ENCODE measurements around the gene SLC23A2.
"Not testable (repeated sequence)": the region's sequence is repeated elsewhere in the genome, so short reads cannot be mapped to it uniquely, and the experiment has no call there.

Gene SLC23A2

GRCh38 chr20:5005326-5005725 lies 4.0 kb upstream of the SLC23A2 start:
- no peak for DNase-seq

GRCh38 chr20:5004825-5005224 lies 3.5 kb upstream of the SLC23A2 start:
- DNase-seq, result not testable (repeated sequence)

DNA sequence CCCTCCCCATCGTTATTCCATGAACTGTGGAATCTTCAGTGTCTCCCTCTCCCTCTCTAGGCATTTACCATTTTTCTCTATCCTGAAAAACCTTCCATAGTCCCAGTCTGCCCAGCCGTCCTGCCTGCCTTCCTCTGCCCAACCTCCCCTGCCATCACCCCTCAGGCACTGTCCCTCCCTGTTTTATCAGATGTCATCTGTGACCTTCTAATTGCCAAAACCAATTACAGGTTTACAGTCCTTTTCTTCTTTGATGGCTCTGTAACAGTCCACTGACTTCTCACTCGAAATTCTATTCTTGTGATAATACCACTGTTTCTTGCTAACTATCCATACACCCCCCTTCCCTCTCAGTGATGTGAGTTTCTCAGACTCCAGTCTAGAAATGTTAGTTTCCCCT lies 2.3 kb upstream of the SLC23A2 start:
- DNase-seq, result no peak

GRCh38 chr20:5002077-5002413 lies 735 bp upstream of the SLC23A2 start:
- no peak for DNase-seq

DNA sequence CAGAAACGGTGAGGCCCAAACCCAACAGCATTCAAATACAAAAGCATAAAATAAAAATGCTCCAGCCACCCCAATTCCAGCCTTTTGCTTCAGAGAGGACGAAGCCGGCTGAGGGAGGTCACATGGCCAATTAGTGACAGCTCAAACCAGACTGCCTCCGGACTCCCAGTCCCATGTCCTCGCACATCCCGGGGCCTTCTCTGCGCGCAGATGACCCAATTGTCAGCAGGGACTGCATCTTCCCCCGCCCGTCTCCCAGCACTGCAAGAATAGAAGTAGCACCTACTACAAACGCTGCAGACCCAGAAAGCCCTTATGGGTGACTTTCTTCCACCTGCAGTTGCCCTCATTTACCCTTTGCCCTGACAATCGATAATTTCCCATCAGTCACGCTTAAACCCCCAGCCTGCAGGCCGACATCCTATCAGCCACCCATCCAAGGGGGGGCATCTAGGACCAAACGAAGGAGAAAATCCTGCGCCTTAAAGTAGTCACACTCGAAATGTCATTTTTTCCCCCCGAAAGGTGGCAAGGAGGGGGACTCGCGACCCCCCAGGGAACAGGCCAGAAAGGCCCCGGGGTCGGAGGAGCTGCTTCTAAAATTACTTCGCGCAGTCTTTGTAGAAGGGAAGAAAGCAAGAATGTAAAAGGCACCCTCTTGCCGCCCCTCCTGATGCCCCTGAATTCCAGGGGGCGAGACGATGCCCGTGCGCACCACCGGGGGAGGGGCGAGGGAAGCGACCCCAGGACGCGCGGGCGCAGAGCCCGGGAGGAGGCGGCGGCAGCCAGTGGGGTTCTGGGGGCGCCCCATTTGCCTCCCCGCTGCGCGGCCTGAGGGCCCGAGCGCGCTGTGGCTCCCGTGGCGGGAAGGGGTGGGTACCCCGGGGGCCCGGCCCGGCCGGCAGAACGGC lies 792 bp downstream of the SLC23A2 start:
- DNase-seq, result no peak

GRCh38 chr20:4999788-5000187 lies 1.5 kb downstream of the SLC23A2 start:
- no peak for DNase-seq

GRCh38 chr20:4998160-4998651 lies 3.1 kb downstream of the SLC23A2 start:
- no peak for DNase-seq

DNA sequence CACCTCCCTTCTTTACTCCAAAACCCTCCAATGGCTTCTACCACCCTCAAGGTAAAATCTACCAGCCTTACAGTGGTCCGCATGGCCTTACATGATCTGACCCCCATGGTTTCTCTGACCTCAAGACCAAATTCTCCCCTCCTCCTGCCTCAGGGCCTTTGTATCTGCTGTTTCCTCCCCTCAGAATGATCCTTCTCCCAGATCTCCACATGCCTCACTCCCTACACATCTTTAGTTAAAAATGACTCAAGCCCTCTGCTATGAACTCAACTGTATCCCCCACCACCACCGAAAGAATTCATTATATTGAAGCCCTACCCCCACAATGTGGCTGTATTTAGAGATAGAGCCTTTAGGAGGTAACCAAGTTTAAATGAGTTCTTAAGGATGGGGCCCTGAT lies 4.1 kb downstream of the SLC23A2 start:
- peak; percentile 59 for DNase-seq

DNA sequence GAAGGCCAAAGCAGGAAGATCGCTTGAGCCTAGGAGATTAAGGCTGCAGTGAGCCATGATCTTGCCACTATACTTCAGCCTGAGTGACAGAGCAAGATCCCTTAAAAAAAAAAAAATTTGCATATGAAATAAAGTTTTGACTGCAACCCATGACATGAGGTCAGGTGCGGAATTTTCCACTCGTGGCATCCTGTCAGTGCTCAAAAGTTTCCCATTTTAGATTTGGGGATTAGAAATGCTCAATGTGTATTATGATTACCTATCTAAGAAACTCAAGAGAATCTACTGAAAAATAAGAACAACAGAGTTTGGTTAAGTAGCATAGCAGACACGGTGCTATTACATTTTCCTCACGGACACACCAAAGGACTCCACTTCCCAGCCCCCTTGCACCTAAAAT lies 11.7 kb downstream of the SLC23A2 start:
- DNase-seq, result no peak

DNA sequence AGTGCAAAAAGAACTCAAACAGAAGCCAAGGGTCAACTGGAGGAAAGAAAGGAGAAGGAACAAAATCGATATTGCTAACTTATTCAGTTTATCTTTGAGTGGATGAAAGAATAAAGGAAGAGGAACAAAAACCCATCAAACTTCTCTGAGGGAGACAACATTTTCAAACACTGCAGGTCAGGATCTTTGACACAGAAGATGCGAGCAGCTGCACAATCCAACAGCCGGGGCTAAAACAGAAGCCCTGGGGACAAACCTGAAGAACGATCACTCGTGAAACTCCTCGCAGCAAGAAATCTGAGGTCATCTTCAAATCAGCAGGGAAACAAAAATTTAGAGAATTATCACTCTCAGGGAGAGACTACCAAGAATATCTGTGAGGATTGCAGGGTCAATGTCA lies 14.2 kb downstream of the SLC23A2 start:
- DNase-seq, result no peak

GRCh38 chr20:4985658-4986057 lies 15.7 kb downstream of the SLC23A2 start:
- peak; percentile 62 for DNase-seq

DNA sequence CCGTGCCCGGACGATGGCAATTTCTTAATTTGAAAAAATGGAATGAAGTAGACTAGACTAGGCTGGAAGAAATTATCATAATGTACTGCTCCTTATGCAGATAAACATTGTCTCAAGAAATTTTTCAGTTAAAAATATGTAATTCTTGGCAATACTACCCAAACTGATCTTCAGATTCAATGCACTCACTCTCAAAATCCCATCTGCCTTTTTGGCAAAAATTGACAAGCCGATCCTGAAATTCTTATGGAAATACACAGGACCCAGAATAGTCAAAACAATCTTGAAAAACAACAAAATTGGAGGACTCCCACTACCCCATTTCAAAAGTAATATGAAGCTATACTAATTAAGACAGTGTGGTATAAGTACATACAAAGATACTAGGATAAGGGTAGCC lies 19.0 kb downstream of the SLC23A2 start:
- no peak for DNase-seq

- DNase-seq, result no peak
Measured at GRCh38 chr20:4979841-4980410, 21.4 kb downstream of the SLC23A2 start.

GRCh38 chr20:4978050-4978918 lies 23.0 kb downstream of the SLC23A2 start:
- DNase-seq, result no peak

DNA sequence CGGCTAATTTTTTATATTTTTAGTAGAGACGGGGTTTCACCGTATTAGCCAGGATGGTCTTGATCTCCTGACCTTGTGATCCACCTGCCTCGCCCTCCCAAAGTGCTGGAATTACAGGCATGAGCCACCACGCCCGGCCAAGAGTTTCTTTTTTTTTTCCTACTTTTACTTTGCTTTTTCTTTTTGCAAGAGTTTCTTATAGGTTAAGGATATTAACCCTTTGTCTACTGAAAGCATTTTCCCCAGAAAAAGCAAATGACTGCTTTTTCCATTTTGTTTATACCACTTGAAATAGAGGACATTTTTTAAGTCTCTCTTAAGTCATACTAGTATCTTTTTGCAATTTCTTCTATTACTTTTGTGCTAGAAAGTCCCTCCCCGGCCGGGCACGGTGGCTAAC lies 25.3 kb downstream of the SLC23A2 start:
- DNase-seq, result not testable (repeated sequence)

- DNase-seq, result peak; percentile 87
Measured at GRCh38 chr20:4973330-4974097, 27.8 kb downstream of the SLC23A2 start.

DNA sequence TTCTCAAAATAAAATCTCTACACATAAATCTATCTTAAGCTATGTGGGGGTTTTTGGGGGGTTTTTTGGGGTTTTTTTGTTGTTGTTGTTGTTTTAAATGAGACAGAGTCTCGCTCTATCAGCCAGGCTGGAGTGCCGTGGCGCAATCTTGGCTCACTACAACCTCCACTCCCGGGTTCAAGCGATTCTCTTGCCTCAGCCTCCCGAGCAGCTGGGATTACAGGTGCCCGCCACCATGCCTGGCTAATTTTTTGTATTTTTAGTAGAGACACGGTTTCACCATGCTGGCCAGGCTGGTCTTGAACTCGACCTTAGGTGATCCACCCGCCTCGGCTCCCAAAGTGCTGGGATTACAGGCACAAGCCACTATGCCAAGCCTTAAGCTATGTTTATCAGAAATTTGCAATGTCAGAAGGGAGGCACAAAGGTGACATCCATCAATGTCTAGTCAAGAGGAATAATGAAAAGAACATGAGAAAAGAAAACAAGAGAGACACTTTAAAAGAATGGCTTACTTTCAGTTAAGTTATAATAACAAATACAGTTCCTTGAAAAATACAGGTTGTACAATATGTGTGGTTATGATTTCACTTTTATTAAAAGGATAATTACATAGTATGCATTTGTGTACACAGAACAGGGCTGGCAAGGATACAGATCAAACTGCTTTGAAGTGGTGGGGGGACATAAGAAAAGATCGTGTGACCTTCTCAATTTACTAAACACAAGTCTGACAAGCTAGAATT lies 28.6 kb downstream of the SLC23A2 start:
- no peak for DNase-seq

- no peak for DNase-seq
Measured at GRCh38 chr20:4971064-4971463, 30.2 kb downstream of the SLC23A2 start.

GRCh38 chr20:4967752-4968477 lies 33.4 kb downstream of the SLC23A2 start:
- DNase-seq, result no peak

GRCh38 chr20:4966826-4967751 lies 34.2 kb downstream of the SLC23A2 start:
- DNase-seq, result no peak

Data from fibroblast of skin of right quadriceps (primary cell).